ENCODE measurements around the gene PPIF. TPM values are rescaled to one million over a fixed set of nuclear protein-coding genes. Genes with fewer than 3 reads are reported as not detected.

PPIF gene
- total RNA-seq, 1 experiment from 2014 or later: 203 TPM

GRCh38 chr10:79354615-79355014 lies 7.3 kb downstream of the PPIF start:
- no peak overlapping the region for H2AFZ ChIP-seq
- POLR2A ChIA-PET (ENCODE audit: unreplicated experiment): no interaction called here
- H3K9me3 ChIP-seq (ENCODE audit: insufficient read depth, low read depth): no peaks in the 10 kb centered on the region
- H4K20me1 ChIP-seq (ENCODE audit: insufficient read depth): peaks cover 54% of the 10 kb centered on the region
- H3K4me1 ChIP-seq (replicated peaks; ENCODE audit: insufficient read depth): peaks cover 5% of the 10 kb centered on the region
- no peak overlapping the region for H3K4me3 ChIP-seq
- H3K27ac ChIP-seq: 0 out of 2 replicates have a peak overlapping the region, but pooled peaks have one; percentile 20
- no peak for DNase-seq
- H3K36me3 ChIP-seq (ENCODE audit: low read depth): peaks cover 57% of the 10 kb centered on the region
- CTCF ChIA-PET: no interaction called here
- peaks cover 62% of the 10 kb centered on the region for H3F3A ChIP-seq (ENCODE audit: insufficient read depth, low read depth)
- intact Hi-C loops (cut with micrococcal nuclease; ENCODE audit: unreplicated experiment): no loop called here
- H3K79me2 ChIP-seq (ENCODE audit: low read depth): peaks cover 33% of the 10 kb centered on the region
- H3K27me3 ChIP-seq (ENCODE audit: insufficient read depth, low read depth): no peaks in the 10 kb centered on the region
- no TSS peak for BruUV-seq (replicated peaks)
- no peak for TF ChIP-seq EZH2 (IDR thresholded peaks at IDR 0.05; ENCODE audit: low read depth)
- TF ChIP-seq CTCF (conservative IDR thresholded peaks at IDR 0.05): no peak
- H3K4me2 ChIP-seq: no peak overlapping the region
- no peaks in the 10 kb centered on the region for H3K9me2 ChIP-seq (ENCODE audit: insufficient read depth)

- intact Hi-C loops (cut with micrococcal nuclease; ENCODE audit: unreplicated experiment): no loop called here
- ChIA-PET CTCF (no interaction called here), POLR2A (ENCODE audit: unreplicated experiment) (no interaction called here)
- TF ChIP-seq CTCF (conservative IDR thresholded peaks at IDR 0.05) (no peak), EZH2 (IDR thresholded peaks at IDR 0.05; ENCODE audit: low read depth) (no peak)
- H2AFZ ChIP-seq: no peak overlapping the region
- H3K36me3 ChIP-seq (ENCODE audit: low read depth): peaks cover 48% of the 10 kb centered on the region
- DNase-seq: no peak
- H3K9me2 ChIP-seq (ENCODE audit: insufficient read depth): no peaks in the 10 kb centered on the region
- no peak overlapping the region for H3K4me2 ChIP-seq
- peaks cover 62% of the 10 kb centered on the region for H3F3A ChIP-seq (ENCODE audit: insufficient read depth, low read depth)
- no peaks in the 10 kb centered on the region for H3K27me3 ChIP-seq (ENCODE audit: insufficient read depth, low read depth)
- peaks cover 45% of the 10 kb centered on the region for H4K20me1 ChIP-seq (ENCODE audit: insufficient read depth)
- no peaks in the 10 kb centered on the region for H3K4me1 ChIP-seq (replicated peaks; ENCODE audit: insufficient read depth)
- H3K27ac ChIP-seq: no peak overlapping the region
- BruUV-seq (replicated peaks): no TSS peak
- H3K4me3 ChIP-seq: no peak overlapping the region
- no peaks in the 10 kb centered on the region for H3K9me3 ChIP-seq (ENCODE audit: insufficient read depth, low read depth)
- peaks cover 23% of the 10 kb centered on the region for H3K79me2 ChIP-seq (ENCODE audit: low read depth)
Observed at GRCh38 chr10:79355420-79356017, 8.2 kb downstream of the PPIF start.

GRCh38 chr10:79356104-79356503 lies 8.8 kb downstream of the PPIF start:
- no peak for DNase-seq
- Histone ChIP-seq H3K9me3 (ENCODE audit: insufficient read depth, low read depth) (no peaks in the 10 kb centered on the region), H3F3A (ENCODE audit: insufficient read depth, low read depth) (peaks cover 58% of the 10 kb centered on the region), H3K27me3 (ENCODE audit: insufficient read depth, low read depth) (no peaks in the 10 kb centered on the region), H3K4me1 (replicated peaks; ENCODE audit: insufficient read depth) (no peaks in the 10 kb centered on the region), H4K20me1 (ENCODE audit: insufficient read depth) (peaks cover 39% of the 10 kb centered on the region), H3K9me2 (ENCODE audit: insufficient read depth) (no peaks in the 10 kb centered on the region), H3K36me3 (ENCODE audit: low read depth) (peaks cover 44% of the 10 kb centered on the region), H3K4me3 (no peak overlapping the region), H3K27ac (no peak overlapping the region), H3K79me2 (ENCODE audit: low read depth) (peaks cover 18% of the 10 kb centered on the region), H2AFZ (no peak overlapping the region), H3K4me2 (no peak overlapping the region)
- POLR2A ChIA-PET (ENCODE audit: unreplicated experiment): no interaction called here
- no peak for TF ChIP-seq CTCF (conservative IDR thresholded peaks at IDR 0.05)
- TF ChIP-seq EZH2 (IDR thresholded peaks at IDR 0.05; ENCODE audit: low read depth): no peak
- intact Hi-C loops (cut with micrococcal nuclease; ENCODE audit: unreplicated experiment): no loop called here
- no TSS peak for BruUV-seq (replicated peaks)
- CTCF ChIA-PET: no interaction called here
